ENCODE measurements around the gene DDX39B.

Gene DDX39B

DNA sequence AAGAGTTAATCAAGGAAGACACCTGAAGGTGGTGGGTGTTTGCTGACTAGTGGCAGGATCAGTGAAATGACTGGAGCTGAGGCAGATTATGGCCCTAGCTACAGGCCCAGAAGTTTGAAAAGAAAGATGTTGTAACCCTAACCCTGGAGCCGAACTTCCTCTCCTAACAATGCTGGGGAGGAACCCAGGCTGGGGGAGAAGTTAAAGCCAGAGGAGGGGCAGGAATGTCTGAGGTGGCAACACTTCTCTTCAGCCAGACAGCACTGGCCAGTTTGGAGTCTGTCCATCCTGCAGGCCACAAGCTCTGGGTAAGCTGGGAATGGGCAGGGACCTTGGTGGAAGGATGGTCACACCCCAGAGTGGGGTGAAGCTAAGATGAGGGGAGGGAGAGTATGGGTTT, 44.2 kb upstream of the DDX39B start, which contains the start of gene LST1:
LST1 (plus strand) TSS at position 270 of the 400 bp plus-strand sequence. CDS start 1,023 bp downstream, outside the sequence.
- H4K5ac ChIP-seq (ENCODE audit: low read length), result no peak within 1 kb of the TSS
- no peaks in the 10 kb centered on the region for H3K79me2 ChIP-seq (ENCODE audit: control insufficient read depth, insufficient read depth, low read length)
- no peak within 1 kb of the TSS for H2BK120ac ChIP-seq (ENCODE audit: low read depth, low read length)
- H3K4me2 ChIP-seq (ENCODE audit: low read length), result no peak within 1 kb of the TSS
- no CpG with 5 or more reads among the region's 1 CpG for WGBS (ENCODE audit: extremely low coverage, insufficient coverage, low lambda C conversion rate)
- H2AK5ac ChIP-seq (ENCODE audit: low read length), result no peak within 1 kb of the TSS
- no peak within 1 kb of the TSS for H2BK15ac ChIP-seq (replicated peaks; ENCODE audit: low read depth)
- H3K18ac ChIP-seq (ENCODE audit: low read length), result no peak within 1 kb of the TSS
- H3K27me3 ChIP-seq (ENCODE audit: insufficient read depth, low read length, poor library complexity), result no peaks in the 10 kb centered on the region
- no peaks in the 10 kb centered on the region for H3K79me1 ChIP-seq (ENCODE audit: low read length)
- no peak within 1 kb of the TSS for H2BK5ac ChIP-seq (ENCODE audit: low read length)
- H3K4ac ChIP-seq (ENCODE audit: low read depth, low read length), result no peak within 1 kb of the TSS
- no peak within 1 kb of the TSS for H3K9ac ChIP-seq (ENCODE audit: low read length)
- DNase-seq, result no peak
- H3K36me3 ChIP-seq (ENCODE audit: control insufficient read depth, insufficient read depth, low read length), result no peaks in the 10 kb centered on the region
- H3K4me1 ChIP-seq (ENCODE audit: control insufficient read depth, low read depth, low read length), result peaks cover 3% of the 10 kb centered on the region
- H4K8ac ChIP-seq (ENCODE audit: low read depth, low read length), result no peak within 1 kb of the TSS
- no peak within 1 kb of the TSS for H3K56ac ChIP-seq (ENCODE audit: low read length)
- H3K23ac ChIP-seq (ENCODE audit: low read length), result no peak within 1 kb of the TSS
- H3K27ac ChIP-seq (ENCODE audit: low read depth, low read length), result no peak within 1 kb of the TSS
- no peak within 1 kb of the TSS for H3K4me3 ChIP-seq (ENCODE audit: low read length)

DNA sequence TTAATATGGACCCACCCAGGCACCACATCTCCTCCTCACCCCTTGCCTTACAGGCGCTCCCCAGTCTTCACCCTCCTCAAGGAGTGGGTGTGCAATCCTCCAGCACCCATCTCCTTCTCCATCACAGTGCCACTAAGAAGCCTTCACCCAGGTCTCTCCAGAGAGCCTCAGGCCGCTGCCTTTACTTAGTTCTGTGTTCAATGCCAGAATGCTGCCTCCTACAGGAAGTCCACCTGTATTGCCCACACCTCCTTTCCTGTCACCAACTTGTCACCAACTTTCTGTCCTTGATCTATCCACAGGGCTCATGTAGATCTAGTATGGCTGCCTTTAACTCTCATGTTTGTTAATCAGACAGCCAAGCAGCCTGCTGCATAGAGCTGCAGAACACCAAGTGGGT, 43.7 kb upstream of the DDX39B start:
- Histone ChIP-seq H3K4me1 (ENCODE audit: control insufficient read depth, low read depth, low read length) (peaks cover 3% of the 10 kb centered on the region), H3K79me1 (ENCODE audit: low read length) (no peaks in the 10 kb centered on the region), H3K79me2 (ENCODE audit: control insufficient read depth, insufficient read depth, low read length) (no peaks in the 10 kb centered on the region), H3K27ac (ENCODE audit: low read depth, low read length) (no peak overlapping the region), H3K27me3 (ENCODE audit: insufficient read depth, low read length, poor library complexity) (no peaks in the 10 kb centered on the region), H2AK5ac (ENCODE audit: low read length) (no peak overlapping the region), H2BK15ac (replicated peaks; ENCODE audit: low read depth) (no peak overlapping the region), H4K8ac (ENCODE audit: low read depth, low read length) (no peak overlapping the region), H2BK120ac (ENCODE audit: low read depth, low read length) (no peak overlapping the region), H3K23ac (ENCODE audit: low read length) (no peak overlapping the region), H3K4ac (ENCODE audit: low read depth, low read length) (no peak overlapping the region), H3K56ac (ENCODE audit: low read length) (no peak overlapping the region), H4K5ac (ENCODE audit: low read length) (no peak overlapping the region), H3K18ac (ENCODE audit: low read length) (no peak overlapping the region), H2BK5ac (ENCODE audit: low read length) (no peak overlapping the region), H3K9ac (ENCODE audit: low read length) (no peak overlapping the region), H3K36me3 (ENCODE audit: control insufficient read depth, insufficient read depth, low read length) (no peaks in the 10 kb centered on the region), H3K4me3 (ENCODE audit: low read length) (no peak overlapping the region), H3K4me2 (ENCODE audit: low read length) (no peak overlapping the region)
- peak; percentile 70 for DNase-seq
- WGBS (ENCODE audit: extremely low coverage, insufficient coverage, low lambda C conversion rate), result no CpG with 5 or more reads among the region's 2 CpGs

GRCh38 chr6:31582230-31582643, 40.4 kb upstream of the DDX39B start, which contains the start of gene LTB:
Gene LTB, minus strand, starts transcription at chr6:31582424. Its CDS starts 7 bp downstream, at chr6:31582417.
- Histone ChIP-seq H3K18ac (ENCODE audit: low read length) (peak within 1 kb of the TSS; percentile 91), H3K23ac (ENCODE audit: low read length) (peak within 1 kb of the TSS; percentile 48), H2BK15ac (replicated peaks; ENCODE audit: low read depth) (no peak within 1 kb of the TSS), H3K4me3 (ENCODE audit: low read length) (peak within 1 kb of the TSS; percentile 89), H2AK5ac (ENCODE audit: low read length) (no peak within 1 kb of the TSS), H3K9ac (ENCODE audit: low read length) (peak within 1 kb of the TSS; percentile 93), H4K8ac (ENCODE audit: low read depth, low read length) (no peak within 1 kb of the TSS), H3K4me2 (ENCODE audit: low read length) (peak within 1 kb of the TSS; percentile 94), H3K79me2 (ENCODE audit: control insufficient read depth, insufficient read depth, low read length) (no peaks in the 10 kb centered on the region), H4K5ac (ENCODE audit: low read length) (no peak within 1 kb of the TSS), H3K27ac (ENCODE audit: low read depth, low read length) (no peak within 1 kb of the TSS), H3K56ac (ENCODE audit: low read length) (peak within 1 kb of the TSS; percentile 93), H2BK5ac (ENCODE audit: low read length) (peak within 1 kb of the TSS; percentile 62), H3K36me3 (ENCODE audit: control insufficient read depth, insufficient read depth, low read length) (no peaks in the 10 kb centered on the region), H3K4me1 (ENCODE audit: control insufficient read depth, low read depth, low read length) (peaks cover 5% of the 10 kb centered on the region), H2BK120ac (ENCODE audit: low read depth, low read length) (no peak within 1 kb of the TSS), H3K4ac (ENCODE audit: low read depth, low read length) (peak within 1 kb of the TSS; percentile 46), H3K79me1 (ENCODE audit: low read length) (no peaks in the 10 kb centered on the region), H3K27me3 (ENCODE audit: insufficient read depth, low read length, poor library complexity) (no peaks in the 10 kb centered on the region)
- no CpG with 5 or more reads among the region's 3 CpGs for WGBS (ENCODE audit: extremely low coverage, insufficient coverage, low lambda C conversion rate)
- no peak for DNase-seq

DNA sequence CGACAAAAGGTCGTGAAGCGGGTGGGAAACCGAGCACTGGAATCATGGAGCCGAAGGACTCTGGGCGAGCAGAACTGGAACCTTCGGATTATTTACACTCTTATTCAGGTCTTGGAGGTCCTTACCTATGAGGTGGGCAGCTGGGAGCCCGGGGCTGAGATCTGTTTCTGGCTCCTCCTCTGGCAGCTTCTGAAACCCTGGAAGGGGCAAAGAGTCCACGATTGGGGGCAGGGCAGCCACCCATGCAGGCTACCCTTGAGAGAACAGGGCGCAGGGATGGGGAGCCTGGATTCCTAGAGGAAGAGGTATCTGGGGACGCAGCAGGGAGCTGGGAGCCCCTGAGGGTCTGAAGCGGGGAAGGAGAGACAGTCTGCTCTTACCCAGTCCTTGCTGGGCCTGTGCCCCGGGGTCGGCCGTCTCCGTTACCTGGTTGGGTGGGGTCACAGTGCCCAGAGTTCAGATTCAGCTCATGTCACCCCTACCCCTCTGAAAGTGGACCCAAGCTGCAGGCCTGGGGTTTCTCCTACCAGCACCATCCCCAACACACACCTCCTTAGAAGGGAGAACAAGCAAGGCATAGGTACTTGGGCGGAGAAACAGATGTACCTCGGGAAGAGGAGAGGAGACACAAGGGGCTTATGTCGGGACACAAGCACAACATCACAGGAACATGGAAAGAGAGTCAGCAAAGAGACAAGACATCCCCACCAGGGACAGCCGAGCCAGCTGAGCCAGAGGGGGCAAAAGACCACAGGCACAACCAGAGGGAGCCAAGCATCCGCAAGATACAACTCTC, 39.8 kb upstream of the DDX39B start:
- DNase-seq, result no peak
- H3K27ac ChIP-seq (ENCODE audit: low read depth, low read length), result no peak overlapping the region
- H2BK15ac ChIP-seq (replicated peaks; ENCODE audit: low read depth), result no peak overlapping the region
- H3K56ac ChIP-seq (ENCODE audit: low read length), result peak overlapping the region; percentile 93
- H3K4ac ChIP-seq (ENCODE audit: low read depth, low read length), result peak overlapping the region; percentile 46
- H3K4me3 ChIP-seq (ENCODE audit: low read length), result peak overlapping the region; percentile 89
- H3K9ac ChIP-seq (ENCODE audit: low read length), result peak overlapping the region; percentile 93
- no peak overlapping the region for H2AK5ac ChIP-seq (ENCODE audit: low read length)
- H4K5ac ChIP-seq (ENCODE audit: low read length), result no peak overlapping the region
- peak overlapping the region; percentile 91 for H3K18ac ChIP-seq (ENCODE audit: low read length)
- peaks cover 5% of the 10 kb centered on the region for H3K4me1 ChIP-seq (ENCODE audit: control insufficient read depth, low read depth, low read length)
- H3K27me3 ChIP-seq (ENCODE audit: insufficient read depth, low read length, poor library complexity), result no peaks in the 10 kb centered on the region
- no peaks in the 10 kb centered on the region for H3K79me2 ChIP-seq (ENCODE audit: control insufficient read depth, insufficient read depth, low read length)
- no peak overlapping the region for H4K8ac ChIP-seq (ENCODE audit: low read depth, low read length)
- H2BK5ac ChIP-seq (ENCODE audit: low read length), result peak overlapping the region; percentile 62
- peak overlapping the region; percentile 48 for H3K23ac ChIP-seq (ENCODE audit: low read length)
- WGBS (ENCODE audit: extremely low coverage, insufficient coverage, low lambda C conversion rate), result no CpG with 5 or more reads among the region's 21 CpGs
- H3K79me1 ChIP-seq (ENCODE audit: low read length), result no peaks in the 10 kb centered on the region
- H3K36me3 ChIP-seq (ENCODE audit: control insufficient read depth, insufficient read depth, low read length), result no peaks in the 10 kb centered on the region
- peak overlapping the region; percentile 94 for H3K4me2 ChIP-seq (ENCODE audit: low read length)
- H2BK120ac ChIP-seq (ENCODE audit: low read depth, low read length), result no peak overlapping the region

DNA sequence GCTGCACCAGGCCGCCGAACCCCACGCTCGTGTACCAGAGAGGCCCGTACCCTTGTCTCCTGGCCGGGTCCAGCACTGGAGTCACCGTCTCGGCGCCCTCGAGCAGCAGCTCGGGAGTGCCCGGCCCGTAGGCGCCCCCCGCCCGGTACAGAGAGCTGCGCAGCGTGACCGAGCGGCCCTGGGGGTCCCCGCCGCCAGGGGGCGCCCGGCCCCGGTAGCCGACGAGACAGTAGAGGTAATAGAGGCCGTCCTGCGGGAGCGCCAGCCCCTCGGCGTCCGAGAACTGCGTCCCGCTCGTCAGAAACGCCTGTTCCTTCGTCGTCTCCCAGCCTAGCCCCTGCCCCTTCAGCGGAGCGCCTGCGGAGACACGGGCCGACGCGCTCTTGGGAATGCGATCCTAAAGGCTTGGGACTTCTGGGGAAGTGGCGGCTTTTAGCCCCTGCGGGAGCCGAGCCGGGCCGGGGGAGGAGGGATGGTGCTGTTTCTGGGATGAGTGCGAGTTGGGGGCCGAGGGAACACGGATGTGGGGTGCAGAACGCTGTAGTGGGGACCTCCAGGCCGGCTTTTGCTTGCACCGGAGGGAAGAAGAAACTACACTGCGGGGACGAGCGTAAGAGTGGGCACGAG, 39.1 kb upstream of the DDX39B start:
- Histone ChIP-seq H2BK5ac (ENCODE audit: low read length) (peak overlapping the region; percentile 62), H3K4me1 (ENCODE audit: control insufficient read depth, low read depth, low read length) (peaks cover 5% of the 10 kb centered on the region), H2AK5ac (ENCODE audit: low read length) (no peak overlapping the region), H2BK15ac (replicated peaks; ENCODE audit: low read depth) (no peak overlapping the region), H3K27me3 (ENCODE audit: insufficient read depth, low read length, poor library complexity) (no peaks in the 10 kb centered on the region), H3K79me1 (ENCODE audit: low read length) (no peaks in the 10 kb centered on the region), H3K4me2 (ENCODE audit: low read length) (peak overlapping the region; percentile 94), H3K27ac (ENCODE audit: low read depth, low read length) (peak overlapping the region; percentile 5), H3K9ac (ENCODE audit: low read length) (peak overlapping the region; percentile 93), H3K4ac (ENCODE audit: low read depth, low read length) (peak overlapping the region; percentile 46), H3K4me3 (ENCODE audit: low read length) (peak overlapping the region; percentile 89), H3K18ac (ENCODE audit: low read length) (peak overlapping the region; percentile 91), H3K23ac (ENCODE audit: low read length) (peak overlapping the region; percentile 45), H2BK120ac (ENCODE audit: low read depth, low read length) (no peak overlapping the region), H3K56ac (ENCODE audit: low read length) (peak overlapping the region; percentile 93), H3K36me3 (ENCODE audit: control insufficient read depth, insufficient read depth, low read length) (no peaks in the 10 kb centered on the region), H4K8ac (ENCODE audit: low read depth, low read length) (no peak overlapping the region), H3K79me2 (ENCODE audit: control insufficient read depth, insufficient read depth, low read length) (no peaks in the 10 kb centered on the region), H4K5ac (ENCODE audit: low read length) (no peak overlapping the region)
- WGBS (ENCODE audit: extremely low coverage, insufficient coverage, low lambda C conversion rate), result no CpG with 5 or more reads among the region's 62 CpGs
- DNase-seq, result peak; percentile 91
